ENCODE measurements around the gene CD93.

DNA sequence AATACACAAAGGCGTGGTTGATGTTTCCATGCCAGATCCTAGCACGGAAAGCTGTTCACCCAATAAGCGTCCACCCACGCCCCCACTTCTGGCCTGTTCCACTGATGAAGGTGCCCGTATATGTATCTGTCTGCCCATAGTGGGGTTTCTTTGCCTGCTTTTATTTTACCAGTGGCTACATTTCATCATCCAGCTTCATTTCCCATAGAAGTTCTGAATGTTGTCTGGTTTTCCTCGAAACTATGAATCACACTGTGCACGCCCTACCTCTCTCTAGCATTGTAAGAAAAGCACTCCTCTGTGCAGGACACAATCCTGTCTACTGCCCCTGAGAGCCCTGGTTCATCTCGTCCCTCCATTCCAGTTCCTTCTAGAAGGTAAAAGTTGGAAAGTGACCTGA is 8.8 kb upstream of the CD93 start:
- TF ChIP-seq CTCF (IDR thresholded peaks at IDR 0.05), result no peak
- no peak for TF ChIP-seq PHF8 (IDR thresholded peaks at IDR 0.05; ENCODE audit: borderline replicate concordance, low read depth)
- no peak for TF ChIP-seq POLR2AphosphoS2 (conservative IDR thresholded peaks at IDR 0.05; ENCODE audit: low read length)
- TF ChIP-seq, protein P1, sequence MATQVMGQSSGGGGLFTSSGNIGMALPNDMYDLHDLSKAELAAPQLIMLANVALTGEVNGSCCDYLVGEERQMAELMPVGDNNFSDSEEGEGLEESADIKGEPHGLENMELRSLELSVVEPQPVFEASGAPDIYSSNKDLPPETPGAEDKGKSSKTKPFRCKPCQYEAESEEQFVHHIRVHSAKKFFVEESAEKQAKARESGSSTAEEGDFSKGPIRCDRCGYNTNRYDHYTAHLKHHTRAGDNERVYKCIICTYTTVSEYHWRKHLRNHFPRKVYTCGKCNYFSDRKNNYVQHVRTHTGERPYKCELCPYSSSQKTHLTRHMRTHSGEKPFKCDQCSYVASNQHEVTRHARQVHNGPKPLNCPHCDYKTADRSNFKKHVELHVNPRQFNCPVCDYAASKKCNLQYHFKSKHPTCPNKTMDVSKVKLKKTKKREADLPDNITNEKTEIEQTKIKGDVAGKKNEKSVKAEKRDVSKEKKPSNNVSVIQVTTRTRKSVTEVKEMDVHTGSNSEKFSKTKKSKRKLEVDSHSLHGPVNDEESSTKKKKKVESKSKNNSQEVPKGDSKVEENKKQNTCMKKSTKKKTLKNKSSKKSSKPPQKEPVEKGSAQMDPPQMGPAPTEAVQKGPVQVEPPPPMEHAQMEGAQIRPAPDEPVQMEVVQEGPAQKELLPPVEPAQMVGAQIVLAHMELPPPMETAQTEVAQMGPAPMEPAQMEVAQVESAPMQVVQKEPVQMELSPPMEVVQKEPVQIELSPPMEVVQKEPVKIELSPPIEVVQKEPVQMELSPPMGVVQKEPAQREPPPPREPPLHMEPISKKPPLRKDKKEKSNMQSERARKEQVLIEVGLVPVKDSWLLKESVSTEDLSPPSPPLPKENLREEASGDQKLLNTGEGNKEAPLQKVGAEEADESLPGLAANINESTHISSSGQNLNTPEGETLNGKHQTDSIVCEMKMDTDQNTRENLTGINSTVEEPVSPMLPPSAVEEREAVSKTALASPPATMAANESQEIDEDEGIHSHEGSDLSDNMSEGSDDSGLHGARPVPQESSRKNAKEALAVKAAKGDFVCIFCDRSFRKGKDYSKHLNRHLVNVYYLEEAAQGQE (IDR thresholded peaks at IDR 0.05), result no peak
- TF ChIP-seq POLR2A (IDR thresholded peaks at IDR 0.05; ENCODE audit: low read length), result no peak
- no peak for TF ChIP-seq KDM1A (IDR thresholded peaks at IDR 0.05; ENCODE audit: low read depth)
- no peak for TF ChIP-seq BHLHE40 (IDR thresholded peaks at IDR 0.05; ENCODE audit: low read depth, low read length)
